Activated CD8-positive, alpha-beta memory T cell treated with anti-CD3 and anti-CD28 coated beads, Interleukin-2, amount 50 U/mL, for 4 hours (primary cell): ENCODE data around the gene HPS1.

Source experiments
- DNase-seq: peaks from one replicate; pipeline ENCODE4 v3.0.0-alpha.2; 2020

The HPS1 gene

DNA sequence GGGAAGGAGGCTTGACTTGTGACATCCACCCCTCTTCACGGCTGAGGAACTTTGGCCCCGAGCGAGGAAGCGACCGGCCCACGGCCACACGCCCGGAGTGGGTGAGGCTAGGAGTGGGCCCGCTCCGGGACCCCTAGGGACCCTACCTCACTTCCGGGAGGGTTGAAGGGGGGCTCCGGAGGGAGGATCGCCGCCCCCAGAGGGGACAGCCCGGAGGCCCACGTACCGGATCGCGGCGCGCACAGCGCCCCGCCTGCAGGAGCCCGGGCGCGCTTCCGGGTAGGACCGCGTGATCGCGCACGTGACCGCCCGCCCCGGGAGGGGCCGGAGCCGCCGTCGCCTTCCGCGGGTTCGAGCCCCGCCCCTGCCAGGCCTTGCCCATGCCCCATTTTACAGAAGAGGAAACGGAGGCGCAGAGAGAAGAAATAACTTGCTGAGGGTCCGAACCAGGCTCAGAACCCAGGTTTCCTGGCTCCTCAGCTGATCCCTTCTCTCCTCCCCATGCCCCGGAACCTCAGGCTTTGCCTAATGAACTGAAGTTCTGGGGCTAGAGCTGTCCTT is at the start of gene HPS1:
HPS1 (minus strand) TSS at position 275 of the 561 bp plus-strand sequence. CDS start 3,695 bp downstream, outside the sequence.
- peak; percentile 84 for DNase-seq

DNA sequence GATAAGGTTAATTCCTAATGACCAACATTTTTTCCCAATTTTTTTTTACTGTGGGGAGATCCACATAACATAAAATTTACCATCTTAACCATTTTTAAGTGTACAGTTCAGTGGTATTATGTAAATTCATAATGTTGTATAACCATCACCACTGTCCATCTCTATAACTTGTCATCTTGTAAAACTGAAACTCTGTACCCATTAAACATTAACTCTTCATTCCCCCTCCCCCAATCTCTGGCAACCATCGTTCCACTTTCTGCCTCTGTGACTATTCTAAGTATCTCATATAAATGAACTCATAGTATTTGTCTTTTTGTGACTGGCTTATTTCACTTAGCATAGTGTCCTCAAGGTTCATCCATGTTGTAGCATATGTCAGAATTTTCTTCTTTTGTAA is 46.0 kb upstream of the HPS1 start:
- DNase-seq, result no peak

DNA sequence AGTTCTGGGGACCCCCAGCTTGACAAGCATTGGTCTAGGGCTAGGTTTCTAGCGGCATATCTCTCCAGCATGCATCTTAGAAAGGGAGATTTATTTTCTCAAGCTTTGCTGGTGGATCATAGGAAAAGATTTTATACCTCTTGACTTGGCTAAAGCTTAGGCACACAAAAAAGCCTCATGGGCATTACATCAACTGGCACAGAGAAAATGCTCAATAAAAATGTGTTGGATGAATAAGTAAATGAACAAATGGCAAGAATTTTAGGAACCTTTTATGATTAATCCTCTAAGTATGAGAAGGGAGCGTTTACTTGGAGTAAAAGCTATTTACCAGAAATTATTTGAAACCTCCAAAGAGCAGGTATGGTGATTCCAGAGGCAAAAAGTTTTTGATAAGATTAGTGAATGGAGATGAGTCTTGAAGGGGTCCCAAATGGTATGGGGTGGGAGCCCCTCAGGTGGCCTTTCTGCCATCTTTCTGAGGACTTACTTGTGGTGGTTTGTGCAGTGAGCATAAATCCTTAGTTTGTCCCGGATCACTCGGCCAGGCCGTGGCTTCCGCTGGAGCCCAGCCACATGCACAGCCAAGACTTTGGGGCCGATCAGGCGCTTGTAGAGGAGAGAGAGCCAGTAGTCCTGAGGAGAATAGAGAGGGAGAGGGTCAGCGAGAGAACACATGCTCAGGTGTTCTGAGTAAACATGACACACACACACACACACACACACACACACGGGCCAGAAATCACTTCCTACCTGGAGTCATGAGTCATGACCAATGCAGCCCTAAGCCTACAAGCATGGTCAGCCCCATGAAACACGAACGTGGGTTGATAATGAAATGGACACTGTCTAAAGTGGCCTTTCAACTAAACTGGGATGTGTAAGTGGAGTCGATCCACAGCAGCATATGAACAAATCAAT is 43.1 kb upstream of the HPS1 start:
- DNase-seq, result no peak

DNA sequence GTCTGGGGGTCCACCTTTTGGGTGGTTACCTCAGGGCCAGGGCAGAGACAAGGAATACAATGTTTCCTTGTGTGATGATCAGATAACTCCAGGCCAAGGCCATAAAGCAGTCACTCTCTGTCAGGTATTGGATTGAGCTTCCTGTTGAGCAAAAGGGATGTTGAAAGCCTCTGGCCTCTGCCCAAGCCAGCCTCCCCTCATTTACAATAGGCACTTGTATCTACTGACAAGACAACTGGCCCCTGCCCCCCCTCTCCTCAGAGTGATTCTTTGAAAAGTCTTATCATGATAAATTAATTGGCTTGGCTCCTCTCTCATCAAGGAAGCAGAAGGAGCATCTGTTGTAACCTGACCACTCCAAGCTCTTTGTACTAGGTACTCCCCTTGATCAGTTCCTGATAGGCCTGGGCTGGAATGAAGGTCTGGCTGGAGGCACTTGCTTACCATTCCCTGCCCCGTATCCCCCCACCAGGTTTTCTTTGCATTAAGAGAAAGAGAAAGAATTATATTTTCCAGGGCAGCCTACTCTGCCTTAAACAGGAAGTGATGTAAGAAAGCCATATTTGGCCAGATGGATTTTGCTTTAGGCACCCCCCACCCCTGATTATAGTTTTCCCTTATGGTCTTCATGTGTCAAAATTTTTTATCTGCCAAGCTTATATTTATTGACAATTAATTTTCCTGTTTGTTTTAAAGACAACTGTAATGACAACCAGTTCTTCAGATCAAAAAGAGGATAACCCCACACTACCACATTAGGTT is 42.1 kb upstream of the HPS1 start:
- DNase-seq, result no peak

DNA sequence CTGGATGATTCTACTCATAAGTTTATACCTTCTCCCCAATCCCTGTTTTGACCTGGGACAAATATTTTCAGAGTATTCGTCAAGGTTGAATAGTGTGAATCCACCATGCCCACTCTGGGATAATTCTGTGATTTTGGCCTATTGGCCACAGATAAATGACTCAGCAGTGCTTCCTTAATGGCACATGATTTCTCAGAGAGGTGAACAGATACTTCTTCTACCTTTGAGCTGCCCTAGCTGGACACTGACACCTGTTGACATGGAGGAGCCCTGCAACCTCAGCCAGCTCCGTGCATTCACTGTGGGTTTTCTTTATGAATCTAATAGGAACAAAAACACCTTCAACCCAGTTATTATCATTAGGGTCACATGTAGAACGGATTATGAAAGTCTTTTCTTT is 40.9 kb upstream of the HPS1 start:
- DNase-seq, result no peak

DNA sequence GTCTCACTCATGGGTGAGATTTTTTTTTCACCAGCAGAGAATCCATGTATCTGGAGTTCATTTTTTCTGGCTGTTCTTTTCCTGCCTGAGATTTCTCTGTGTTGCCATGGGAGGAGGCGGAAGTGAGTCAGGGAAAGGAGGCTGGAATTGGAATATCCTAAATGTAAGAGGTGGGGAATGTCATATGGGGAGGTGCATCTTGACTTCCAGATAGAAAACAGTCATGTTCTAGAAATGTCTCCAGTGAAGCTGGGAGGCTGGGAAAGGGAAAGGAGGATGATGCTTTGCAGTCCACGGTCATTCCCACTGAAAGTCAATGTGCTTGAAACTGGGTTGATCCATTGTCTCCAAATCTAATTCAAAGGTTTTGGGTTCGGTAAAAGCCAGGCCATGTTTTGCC is 39.7 kb upstream of the HPS1 start:
- no peak for DNase-seq

DNA sequence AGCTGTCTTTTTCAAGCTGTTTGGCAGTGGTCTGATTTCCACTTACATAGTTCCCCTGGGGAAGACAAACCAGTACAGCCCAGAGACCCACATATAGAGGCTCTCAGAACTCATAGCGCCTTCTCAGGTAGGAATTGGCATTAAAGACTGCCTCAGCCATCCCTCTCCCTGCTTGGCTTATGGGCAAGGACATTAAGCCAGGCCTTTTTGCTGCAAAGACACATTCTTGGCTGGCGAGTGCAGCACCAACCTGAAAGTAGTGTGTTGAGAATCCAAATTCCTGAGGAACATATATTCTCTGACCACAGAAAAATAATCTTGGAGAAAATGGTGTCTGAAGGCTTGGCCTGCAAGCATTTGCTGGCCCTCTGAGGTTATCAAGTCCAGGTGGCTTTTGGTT is 39.2 kb upstream of the HPS1 start:
- DNase-seq, result no peak

DNA sequence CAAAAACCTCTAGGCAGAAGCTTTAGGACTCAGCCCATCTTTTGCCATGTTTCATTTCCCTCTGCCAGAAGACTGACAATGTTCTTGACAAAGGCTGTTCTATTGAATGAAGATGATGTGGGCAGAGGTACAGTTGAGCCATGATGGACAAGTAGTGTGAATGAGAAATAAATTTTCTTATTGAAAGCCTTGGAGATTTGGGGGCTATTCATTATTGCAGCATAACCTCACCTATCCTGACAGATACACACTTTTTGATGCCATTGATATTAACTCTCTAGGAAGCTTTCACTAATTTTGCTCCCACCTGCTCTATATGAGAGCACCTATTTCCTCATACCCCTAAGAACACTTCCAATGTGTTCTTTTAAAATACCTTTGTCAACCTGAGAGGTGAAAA is 36.9 kb upstream of the HPS1 start:
- DNase-seq, result no peak

DNA sequence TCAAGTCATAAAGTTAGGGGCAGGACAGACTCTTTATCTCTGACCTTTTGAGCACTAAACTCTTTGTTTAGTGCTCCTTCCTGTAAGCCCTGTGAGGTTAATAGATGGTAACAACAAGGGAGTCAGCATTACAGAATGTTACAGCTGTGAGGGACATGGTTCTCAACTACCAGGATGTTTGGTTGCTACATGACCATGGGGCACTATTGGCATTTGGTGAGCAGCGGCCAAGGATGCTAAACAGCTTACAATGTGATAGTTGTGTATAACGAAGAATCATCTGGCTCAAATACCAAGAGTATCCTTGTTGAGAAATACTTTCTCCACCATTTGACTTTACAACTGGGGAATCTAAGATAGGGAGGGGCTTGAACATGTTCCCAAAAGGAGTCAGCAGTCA is 35.4 kb upstream of the HPS1 start:
- no peak for DNase-seq

DNA sequence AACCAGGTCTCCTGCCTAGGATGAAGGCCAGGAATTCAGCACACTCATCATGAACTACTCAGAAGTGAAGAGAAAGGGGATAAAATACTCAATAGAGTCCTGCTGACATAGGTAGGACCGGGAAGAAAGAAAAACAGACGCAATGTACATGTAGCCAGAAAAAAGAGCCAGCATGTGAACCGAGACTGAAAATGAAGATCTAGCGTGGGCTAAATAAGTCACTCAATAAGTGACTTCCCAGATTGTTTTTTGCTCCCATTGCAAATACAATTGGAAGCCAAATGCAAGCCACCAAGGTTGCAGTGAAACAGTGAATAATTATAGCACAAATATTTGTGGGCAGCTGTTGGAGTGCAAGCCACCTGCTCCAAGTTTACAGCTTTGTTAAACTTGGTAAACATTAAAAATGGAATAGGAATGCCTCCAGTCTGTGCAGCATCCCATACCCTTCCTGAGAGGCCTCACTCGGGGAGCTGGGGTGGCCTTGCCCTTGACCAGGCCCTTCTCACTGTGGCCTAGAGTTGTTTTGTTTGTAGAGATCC is 34.7 kb upstream of the HPS1 start:
- no peak for DNase-seq

DNA sequence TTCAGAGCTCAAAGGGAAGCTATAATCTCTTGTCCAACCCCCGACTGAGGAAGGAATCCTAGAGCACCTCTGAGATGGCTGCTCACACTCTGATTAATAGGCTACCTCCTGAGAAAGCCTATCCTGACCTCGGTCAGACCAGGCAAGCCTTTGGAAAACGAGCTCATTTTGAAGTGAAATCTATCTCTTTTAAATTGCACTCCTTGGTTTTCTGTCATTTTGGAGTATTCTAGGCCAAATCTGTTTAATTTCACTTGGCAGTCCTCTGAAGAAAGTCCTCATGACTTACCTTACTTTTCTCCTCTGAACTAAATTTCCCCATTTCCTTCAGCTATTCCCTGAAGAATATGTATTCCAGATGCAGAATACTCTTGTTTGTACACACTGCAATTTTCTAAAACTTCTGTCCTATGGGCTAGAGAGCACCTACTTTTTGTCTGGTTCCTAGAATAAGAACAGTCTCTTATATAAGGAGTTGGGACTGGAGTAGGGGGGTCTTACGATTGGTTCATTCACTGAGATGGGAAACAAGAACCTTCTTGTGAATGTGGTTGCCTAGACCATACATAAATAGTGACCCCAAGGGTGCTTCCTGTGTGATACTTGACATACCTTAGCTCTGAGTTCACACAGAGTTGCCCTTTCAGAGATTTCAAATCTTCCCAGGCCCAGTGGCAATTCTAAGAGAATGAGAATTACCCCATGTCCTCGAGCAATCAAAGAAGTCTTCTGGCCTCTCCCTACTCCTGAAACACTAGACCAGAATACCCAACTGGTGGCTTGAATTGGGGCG is 31.9 kb upstream of the HPS1 start:
- DNase-seq, result no peak

DNA sequence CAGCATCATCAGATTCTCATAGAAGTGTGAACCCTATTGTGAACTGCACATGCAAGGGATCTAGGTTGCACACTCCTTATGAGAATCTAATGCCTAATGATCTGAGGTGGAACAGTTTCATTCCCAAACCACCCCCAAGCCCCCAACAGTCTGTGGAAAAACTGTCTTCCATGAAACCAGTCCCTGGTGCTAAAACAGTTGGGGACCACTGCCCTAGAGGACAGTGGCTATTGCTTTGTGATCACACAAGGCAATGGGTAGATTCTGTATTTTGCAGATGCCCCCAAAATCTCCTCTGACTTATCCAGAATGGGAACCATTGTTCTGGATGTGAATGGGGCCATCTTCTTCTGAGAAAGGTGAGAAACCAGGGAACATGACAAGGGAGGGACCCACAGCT is 31.1 kb upstream of the HPS1 start:
- no peak for DNase-seq

DNA sequence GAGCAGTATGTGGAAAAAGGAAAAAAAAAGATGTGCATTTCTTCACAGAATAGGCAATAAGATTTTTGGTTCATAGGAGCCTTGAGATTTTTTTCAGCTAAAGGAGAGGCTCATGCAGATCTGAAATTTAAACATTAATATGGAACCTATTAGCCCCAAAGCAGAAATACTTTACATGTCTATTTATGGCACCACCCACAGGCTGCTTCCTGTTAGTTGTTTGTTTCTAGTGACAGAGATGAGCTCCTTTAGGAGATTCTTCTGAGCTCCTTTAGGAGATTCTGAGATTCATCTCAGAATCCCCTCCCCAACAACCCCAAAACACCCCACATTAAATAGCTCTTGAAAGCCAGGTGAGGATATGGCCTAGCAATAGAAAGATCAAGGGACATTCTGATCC is 27.9 kb upstream of the HPS1 start:
- no peak for DNase-seq

DNA sequence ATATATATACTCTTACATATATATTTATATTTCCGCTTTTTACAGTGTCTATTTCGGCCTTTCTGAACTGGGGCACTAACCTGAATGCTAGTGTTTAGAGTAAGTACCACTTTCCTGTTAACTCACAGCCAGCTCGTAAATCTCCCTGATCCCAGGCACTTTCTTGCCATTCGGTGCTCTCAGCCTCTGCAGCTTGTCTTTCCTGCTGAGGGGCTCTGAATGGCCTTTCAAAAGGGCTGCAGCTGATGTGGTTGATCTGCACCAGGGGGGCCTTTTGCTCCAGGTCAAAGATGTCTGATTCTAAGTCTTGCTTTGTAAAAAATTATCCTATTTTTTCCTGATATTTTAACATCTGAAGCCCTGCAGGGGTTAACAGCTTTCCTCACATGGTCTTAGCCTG is 25.5 kb upstream of the HPS1 start:
- DNase-seq, result no peak

DNA sequence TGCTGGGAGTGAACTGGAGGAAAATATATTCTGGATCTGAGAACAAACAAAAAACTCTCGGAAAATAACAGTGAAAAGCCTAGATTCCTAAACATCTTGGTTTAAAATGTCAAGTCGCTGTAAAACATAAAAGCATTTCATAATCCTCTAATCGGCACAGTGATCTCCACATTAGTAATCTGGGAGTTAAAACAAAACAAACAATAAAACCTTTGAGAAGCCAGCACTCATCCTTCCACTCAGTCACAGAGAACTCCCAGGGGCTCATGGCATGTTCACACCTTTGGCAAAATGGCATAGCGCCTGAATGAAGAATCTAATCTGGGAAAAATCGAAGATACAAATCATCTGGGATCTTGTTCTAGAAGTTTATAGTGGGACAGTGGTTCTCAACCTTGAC is 24.1 kb upstream of the HPS1 start:
- DNase-seq, result no peak

DNA sequence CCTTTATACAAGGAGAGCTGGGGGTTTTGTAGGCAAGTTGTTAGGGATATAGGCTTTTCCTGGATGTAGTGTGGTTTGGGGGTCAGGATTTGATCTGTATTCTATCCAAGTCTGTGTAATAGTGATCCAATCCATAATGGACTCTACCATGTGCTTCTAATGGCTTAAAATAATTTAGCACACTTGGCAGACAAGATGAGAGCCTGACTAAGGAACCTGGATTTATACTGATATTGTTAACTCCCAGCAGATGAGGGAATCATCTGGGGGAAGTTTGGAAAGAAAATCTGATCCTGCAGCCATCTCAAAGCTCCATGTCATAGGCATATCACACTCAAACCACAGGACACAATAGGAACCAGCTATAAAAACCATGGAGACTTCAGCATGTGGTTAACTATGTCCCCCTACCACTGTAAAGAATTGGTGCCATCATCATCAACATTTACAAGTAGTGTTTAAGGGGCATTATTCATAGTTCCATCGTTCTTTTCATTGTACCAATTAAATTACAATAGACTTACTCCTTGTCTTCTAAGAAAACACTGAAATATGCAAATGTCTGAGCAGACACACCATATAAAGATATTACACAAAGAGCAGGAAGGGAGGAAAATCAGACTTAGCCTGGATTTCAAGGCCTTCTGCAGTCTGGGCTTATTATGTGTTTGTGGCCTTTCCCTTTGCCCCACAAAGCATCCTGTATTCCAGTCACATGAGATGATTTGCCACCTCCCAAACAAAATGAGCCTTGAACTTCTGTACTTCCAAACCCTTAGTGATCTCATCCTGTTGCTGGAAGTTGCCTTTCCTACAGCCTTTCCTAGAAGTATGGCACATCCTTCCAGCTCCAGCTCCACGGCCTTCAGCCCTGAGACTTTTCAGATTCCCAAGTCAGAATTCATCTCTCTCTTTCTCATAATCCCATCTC is 22.5 kb upstream of the HPS1 start:
- no peak for DNase-seq

DNA sequence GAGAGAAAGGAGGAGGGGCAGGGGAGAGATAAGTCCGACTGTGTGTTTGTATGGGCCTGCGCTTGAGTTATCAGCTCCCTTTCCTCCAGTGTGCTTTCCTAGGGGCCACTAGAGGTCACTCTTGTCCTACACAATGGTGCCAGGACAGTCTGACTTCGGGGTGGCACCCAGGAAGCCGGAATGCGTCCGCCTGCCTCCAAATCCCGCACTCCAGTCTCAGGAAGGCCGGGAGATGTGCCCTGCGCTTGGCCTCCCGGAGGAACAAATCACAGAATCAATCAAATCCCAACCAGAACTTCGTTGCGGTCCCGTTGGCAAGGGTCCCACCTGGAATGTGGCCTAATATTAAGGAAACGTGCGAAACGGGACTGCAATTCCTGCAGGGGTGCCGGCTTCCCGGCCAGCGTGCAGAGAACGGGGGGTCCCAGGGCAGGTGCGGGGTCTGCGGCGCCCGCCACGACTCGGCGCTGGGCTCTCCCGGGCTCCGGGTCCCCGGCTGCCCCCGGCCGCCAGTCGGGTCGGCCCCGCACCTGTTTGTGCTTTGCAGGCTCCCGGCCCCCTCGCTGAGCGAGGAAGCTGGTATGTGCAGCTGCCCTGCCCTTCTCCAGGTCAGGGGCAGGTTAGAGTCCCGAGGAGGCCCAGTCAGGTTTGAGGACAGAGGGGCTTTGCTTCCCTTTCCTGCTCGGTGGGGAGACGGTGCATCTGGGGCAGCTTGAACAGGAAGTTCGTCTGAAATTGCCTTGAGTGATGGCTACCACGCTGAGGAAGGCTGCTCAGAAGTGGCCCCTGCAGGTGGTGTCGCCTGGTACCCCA is 21.0 kb upstream of the HPS1 start:
- peak; percentile 59 for DNase-seq

DNA sequence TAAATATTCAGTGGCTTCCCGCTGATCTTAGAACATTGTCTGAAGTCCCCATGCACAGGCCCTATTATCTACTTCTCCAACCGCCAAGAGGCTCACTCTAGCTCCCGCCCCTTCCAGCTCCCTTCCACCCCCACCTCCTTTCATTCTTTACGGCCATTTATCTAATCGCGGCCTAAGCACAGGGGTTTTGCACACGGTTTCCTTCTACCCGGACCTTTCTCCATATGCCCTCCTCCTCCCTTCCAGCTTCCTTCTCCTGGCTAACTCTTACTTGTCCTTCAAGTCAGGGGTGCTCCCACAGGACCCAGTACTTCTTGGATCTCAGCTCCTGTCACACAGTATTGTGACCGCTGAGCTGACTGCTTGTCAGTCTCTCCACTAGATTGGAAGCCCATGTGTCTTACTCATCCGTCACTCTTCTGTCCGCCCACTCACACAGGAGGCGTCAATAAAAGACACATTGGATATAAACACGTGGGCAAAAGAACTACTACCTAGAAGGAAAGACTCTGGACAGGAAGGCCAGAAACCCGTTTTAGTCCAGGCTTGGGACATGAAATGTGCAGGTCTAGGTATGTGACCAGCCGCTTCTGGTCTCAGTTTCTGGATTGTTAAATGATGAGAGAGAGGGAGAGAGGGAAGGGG is 20.2 kb upstream of the HPS1 start:
- DNase-seq, result no peak

DNA sequence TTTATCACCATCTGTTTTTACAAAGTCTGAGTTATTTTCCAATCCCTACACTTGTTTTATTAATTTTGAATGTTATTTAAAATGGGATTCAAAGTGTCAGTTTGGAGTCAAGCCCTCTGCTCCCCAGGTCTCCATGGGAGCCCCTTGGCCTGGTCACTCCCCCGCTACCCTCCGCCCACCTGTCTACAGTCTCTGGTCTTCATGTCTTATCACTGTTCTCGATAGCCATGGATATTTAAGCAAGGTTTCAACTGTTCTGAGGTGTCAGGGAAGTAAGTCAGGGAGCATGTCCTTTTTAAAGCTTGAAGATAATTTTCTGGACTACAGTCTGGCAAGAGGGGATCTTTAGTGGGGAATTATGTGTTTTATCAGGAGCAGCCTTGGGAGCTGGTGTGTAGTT is 19.1 kb upstream of the HPS1 start:
- DNase-seq, result no peak
